Spleen (tissue), 11 donors: ENCODE measurements around the gene CCL8. TPM values are rescaled to one million over a fixed set of nuclear protein-coding genes. Genes with fewer than 3 reads are reported as not detected.
"Not testable (repeated sequence)": the region's sequence is repeated elsewhere in the genome, so short reads cannot be mapped to it uniquely, and the experiment has no call there.

Experiments used
- DNase-seq: peaks from one replicate; pipeline ENCODE4 v3.0.0-alpha.2; 2020
- H3K27ac ChIP-seq, 8 donors: fragments of 200-600 bp; sonication (generic) in 7 of 8; 1 replicate in 4 of 8; 2 replicates in 4 of 8; pipeline versions ENCODE4 v1.5.0 to v1.8.0; 2016 to 2021; ENCODE audit warnings: inconsistent platforms in 4 of 8, mild to moderate bottlenecking in 4 of 8, moderate library complexity in 1 of 8
- H3K27me3 ChIP-seq, 7 donors: fragments of 200-600 bp; sonication (generic) in 6 of 7; replicated peaks in 1 of 7; 1 replicate in 4 of 7; 2 replicates in 3 of 7; pipeline versions ENCODE4 v1.5.0 to v1.8.0; 2016 to 2021; ENCODE audit warnings: inconsistent platforms in 3 of 7, mild to moderate bottlenecking in 1 of 7
- H3K36me3 ChIP-seq, 6 donors: fragments of 200-600 bp; sonication (generic) in 5 of 6; 1 replicate in 4 of 6; 2 replicates in 2 of 6; pipeline versions ENCODE4 v1.5.0 to v1.8.0; 2016 to 2021; ENCODE audit warnings: inconsistent platforms in 2 of 6
- H3K4me1 ChIP-seq, 6 donors: fragments of 200-600 bp; sonication (generic) in 5 of 6; 1 replicate in 3 of 6; 2 replicates in 3 of 6; pipeline versions ENCODE4 v1.5.0 to v1.8.0; 2016 to 2021; ENCODE audit warnings: inconsistent platforms in 3 of 6
- H3K4me3 ChIP-seq, 8 donors: fragments of 200-600 bp; sonication (generic) in 7 of 8; 1 replicate in 4 of 8; 2 replicates in 4 of 8; pipeline versions ENCODE4 v1.5.0 to v1.8.0; 2016 to 2021; ENCODE audit warnings: inconsistent platforms in 4 of 8, mild to moderate bottlenecking in 4 of 8, moderate library complexity in 2 of 8
- H3K9me3 ChIP-seq, 8 donors: fragments of 200-600 bp; sonication (generic) in 7 of 8; 1 replicate in 4 of 8; 2 replicates in 4 of 8; pipeline versions ENCODE4 v1.5.0 to v1.8.0; 2016 to 2021; ENCODE audit warnings: inconsistent platforms in 4 of 8
- POLR2A ChIP-seq, 3 donors: fragments of 450-650 bp; IDR thresholded peaks; one replicate each; pipeline ENCODE4 v1.5.1; 2017; ENCODE audit warnings: antibody characterized with exemption in 3 of 3, mild to moderate bottlenecking in 1 of 3
- POLR2AphosphoS5 ChIP-seq, 3 donors: sonication (generic); formaldehyde crosslinking; IDR thresholded peaks; one replicate each; pipeline ENCODE4 v1.5.1; 2017; ENCODE audit warnings: antibody characterized with exemption in 3 of 3
- WGBS, 5 donors: extraction: QIAGEN DNeasy Blood & Tissue Kit in 3 of 5; methylation state at CpG; one replicate each; pipeline versions ENCODE4 v1.1.5 to v1.1.7; 2013 to 2018; 5-methylcytosine and 5-hydroxymethylcytosine counted together
- intact Hi-C: fragments of 100-400 bp; cut with DNase I; formaldehyde crosslinking; loops from one replicate; pipeline ENCODE4 v1.15.0; 2023; ENCODE audit warnings: low total_unique reads
- polyA plus RNA-seq, 3 donors: library from polyadenylated mRNA; stranded (reverse); fragments of 200-250 nt; gene quantifications; one replicate each; pipeline ENCODE4 v1.2.1, GENCODE V29; 2013
- total RNA-seq, 7 donors: library from RNA; depleted of rRNA in 3 of 7; stranded (reverse); fragments of >200 nt in 3 of 7; fragmentation: NEBNext Ultra II Directional in 4 of 7; extraction: Animal tissue kit (Norgen Biotek cat#: 25700) in 4 of 7; gene quantifications; one replicate each; pipeline versions ENCODE4 v1.1.0 to v1.2.1, GENCODE V29; 2016 to 2021
- TF ChIP-seq, protein P1 (sequence below), 11 experiments: fragments of 200-600 bp in 7 of 11; fragments of 450-650 bp in 4 of 11; sonication (generic) in 4 of 11; IDR thresholded peaks in 8 of 11; conservative IDR thresholded peaks in 3 of 11; 1 replicate in 7 of 11; 2 replicates in 4 of 11; pipeline versions ENCODE4 v1.4.0 to v1.8.0; 2016 to 2021; ENCODE audit warnings: antibody characterized with exemption in 11 of 11, inconsistent platforms in 4 of 11, mild to moderate bottlenecking in 1 of 11
- donor health status: healthy with polysubstance abuse.
- donor health status: DM: no; HTN: no; CAD: no; lungs with moderate emphysema.
- donor health status: DM: no; HTN: no; CAD: no.
- donor health status: Bipolar disorder and iron deficiency.
- donor health status: healthy.
- donor health status: DM: no; HTN: no; CAD: no.
- donor health status: DM: yes; HTN: yes; CAD: no.

CCL8 gene
- total and polyA plus RNA-seq, 10 donors = 0.33 to 0.95 (median 0.48) TPM; not detected in 5

DNA sequence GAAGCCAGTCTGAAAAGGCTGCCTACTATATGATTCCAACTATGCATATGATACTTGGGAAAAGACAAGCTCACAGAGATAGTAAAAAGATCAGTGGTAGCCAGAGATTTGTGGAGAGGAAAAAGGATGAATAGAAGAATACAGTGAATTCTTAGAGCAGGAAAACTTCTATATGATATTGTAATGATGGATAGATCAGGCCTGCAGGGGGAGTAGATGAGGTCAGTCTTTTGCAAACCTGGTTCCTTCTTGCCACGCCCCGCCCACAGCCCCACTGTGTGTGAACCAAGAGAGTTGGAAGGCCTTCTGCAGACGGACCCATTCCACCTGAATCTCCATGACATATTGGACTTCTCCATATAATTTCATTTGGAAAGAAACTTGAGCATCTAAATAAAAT, 761 bp upstream of the CCL8 start:
- Histone ChIP-seq H3K4me3 (no peak overlapping the region), H3K27ac (peak overlapping the region in 6 of 8 donors; percentile 13 to 52 (median 43)), H3K4me1 (peaks cover 0 to 31% (median 16%) of the 10 kb centered on the region in 6 donors), H3K27me3 (no peaks in the 10 kb centered on the region), H3K36me3 (no peaks in the 10 kb centered on the region), H3K9me3 (peaks cover 0 to 1% (median 0%) of the 10 kb centered on the region in 8 donors)
- intact Hi-C loops = no loop called here
- 57 to 84% (median 73%) methylated on average over 3 of the region's 3 CpGs for WGBS, 5 donors
- DNase-seq = no peak
- TF ChIP-seq, protein P1, sequence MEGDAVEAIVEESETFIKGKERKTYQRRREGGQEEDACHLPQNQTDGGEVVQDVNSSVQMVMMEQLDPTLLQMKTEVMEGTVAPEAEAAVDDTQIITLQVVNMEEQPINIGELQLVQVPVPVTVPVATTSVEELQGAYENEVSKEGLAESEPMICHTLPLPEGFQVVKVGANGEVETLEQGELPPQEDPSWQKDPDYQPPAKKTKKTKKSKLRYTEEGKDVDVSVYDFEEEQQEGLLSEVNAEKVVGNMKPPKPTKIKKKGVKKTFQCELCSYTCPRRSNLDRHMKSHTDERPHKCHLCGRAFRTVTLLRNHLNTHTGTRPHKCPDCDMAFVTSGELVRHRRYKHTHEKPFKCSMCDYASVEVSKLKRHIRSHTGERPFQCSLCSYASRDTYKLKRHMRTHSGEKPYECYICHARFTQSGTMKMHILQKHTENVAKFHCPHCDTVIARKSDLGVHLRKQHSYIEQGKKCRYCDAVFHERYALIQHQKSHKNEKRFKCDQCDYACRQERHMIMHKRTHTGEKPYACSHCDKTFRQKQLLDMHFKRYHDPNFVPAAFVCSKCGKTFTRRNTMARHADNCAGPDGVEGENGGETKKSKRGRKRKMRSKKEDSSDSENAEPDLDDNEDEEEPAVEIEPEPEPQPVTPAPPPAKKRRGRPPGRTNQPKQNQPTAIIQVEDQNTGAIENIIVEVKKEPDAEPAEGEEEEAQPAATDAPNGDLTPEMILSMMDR (IDR thresholded peaks at IDR 0.05 in 8 of 11, conservative IDR thresholded peaks at IDR 0.05 in 3 of 11) = no peak
- TF ChIP-seq POLR2AphosphoS5 (IDR thresholded peaks at IDR 0.05) (no peak), POLR2A (IDR thresholded peaks at IDR 0.05) (no peak)

DNA sequence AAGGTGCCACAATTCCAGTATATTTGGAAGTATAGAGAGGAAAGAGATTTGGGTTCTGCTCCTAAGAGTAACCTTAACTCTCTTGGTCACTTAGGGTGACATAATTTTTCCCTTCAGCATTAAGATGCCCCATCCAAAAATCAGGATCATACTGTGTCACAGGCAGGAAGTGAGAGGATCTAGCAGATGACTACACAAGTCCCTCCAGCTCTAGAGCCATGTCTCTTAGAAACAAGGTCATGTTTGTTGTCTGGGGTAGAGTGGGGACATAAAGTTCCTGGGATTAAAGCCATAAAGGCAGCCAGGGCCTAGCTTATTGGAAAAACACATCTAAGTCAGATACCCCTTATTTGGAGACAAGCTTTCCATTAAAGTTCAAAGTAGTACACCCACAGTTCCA, 2.7 kb downstream of the CCL8 start:
- intact Hi-C loops = no loop called here
- Histone ChIP-seq H3K36me3 (no peaks in the 10 kb centered on the region), H3K4me3 (no peak overlapping the region), H3K9me3 (peaks cover 0 to 21% (median 16%) of the 10 kb centered on the region in 8 donors), H3K27ac (peak overlapping the region in 1 of 8 donors; percentile 39), H3K27me3 (no peaks in the 10 kb centered on the region), H3K4me1 (peaks cover 0 to 15% (median 7%) of the 10 kb centered on the region in 6 donors)
- TF ChIP-seq POLR2AphosphoS5 (IDR thresholded peaks at IDR 0.05) (no peak), POLR2A (IDR thresholded peaks at IDR 0.05) (no peak)
- TF ChIP-seq, protein P1 (IDR thresholded peaks at IDR 0.05 in 8 of 11, conservative IDR thresholded peaks at IDR 0.05 in 3 of 11) = no peak
- DNase-seq = no peak

DNA sequence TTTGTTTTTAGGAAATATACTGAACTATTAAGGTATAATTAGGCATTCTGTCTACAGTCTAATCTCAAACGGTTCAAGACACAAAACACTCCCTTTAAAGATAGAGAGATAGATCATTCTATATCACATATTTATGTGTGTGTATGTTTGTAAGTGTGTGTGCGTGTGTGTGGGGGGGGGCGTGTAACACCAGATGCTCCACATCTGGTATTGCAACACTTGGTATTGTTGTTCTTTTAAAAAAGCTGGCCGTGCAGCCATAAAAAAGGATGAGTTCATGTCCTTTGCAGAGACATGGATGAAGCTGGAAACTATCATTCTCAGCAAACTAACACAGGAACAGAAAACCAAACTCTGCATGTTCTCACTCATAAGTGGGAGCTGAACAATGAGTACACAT, 8.3 kb downstream of the CCL8 start:
- intact Hi-C loops, DNase-seq, H3K4me1 ChIP-seq, H3K36me3 ChIP-seq, H3K27ac ChIP-seq, H3K4me3 ChIP-seq, H3K27me3 ChIP-seq: not testable (repeated sequence)
- peaks cover 0 to 21% (median 16%) of the 10 kb centered on the region in 8 donors for H3K9me3 ChIP-seq
- 73 to 86% (median 74%) methylated on average over 4 of the region's 4 CpGs for WGBS, 5 donors

DNA sequence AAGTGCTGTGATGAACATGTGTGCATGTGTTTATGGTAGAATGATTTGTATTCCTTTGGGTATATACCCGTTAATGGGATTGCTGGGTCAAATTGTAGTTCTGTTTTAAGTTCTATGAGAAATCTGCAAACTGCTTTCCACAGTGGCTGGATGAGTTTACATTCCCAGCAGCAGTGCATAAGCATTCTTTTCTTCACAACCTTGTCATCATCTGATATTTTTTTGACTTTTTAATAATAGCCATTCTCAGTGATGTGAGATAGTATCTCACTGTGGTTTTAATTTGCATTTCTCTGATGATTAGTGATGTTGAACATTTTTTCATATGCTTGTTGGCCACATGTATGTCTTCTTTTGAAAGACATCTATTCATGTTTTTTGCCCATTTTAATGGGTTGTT, 18.5 kb downstream of the CCL8 start:
- peaks cover 0 to 7% (median 0%) of the 10 kb centered on the region in 8 donors for H3K9me3 ChIP-seq
- WGBS, 5 donors = 58 to 88% (median 68%) methylated on average over 1 of the region's 1 CpG
- no peaks in the 10 kb centered on the region for H3K36me3 ChIP-seq
- intact Hi-C loops = no loop called here
- peaks cover 0 to 23% (median 0%) of the 10 kb centered on the region in 7 donors for H3K27me3 ChIP-seq
- no peak for DNase-seq
- H3K4me3 ChIP-seq = no peak overlapping the region
- TF ChIP-seq, protein P1 (IDR thresholded peaks at IDR 0.05 in 8 of 11, conservative IDR thresholded peaks at IDR 0.05 in 3 of 11) = no peak
- no peak overlapping the region for H3K27ac ChIP-seq
- no peaks in the 10 kb centered on the region for H3K4me1 ChIP-seq
